NCI-H2196 (cell line): ENCODE measurements around the gene GPR158.

Experiments
- DNase-seq: peaks from one replicate; lab custom pipeline; 2025; ENCODE audit not compliant: unreplicated experiment; lab: John Stamatoyannopoulos, UW

GPR158 gene

GRCh38 chr10:25565570-25565969 is 390.8 kb downstream of the GPR158 start:
- DNase-seq, result no peak

DNA sequence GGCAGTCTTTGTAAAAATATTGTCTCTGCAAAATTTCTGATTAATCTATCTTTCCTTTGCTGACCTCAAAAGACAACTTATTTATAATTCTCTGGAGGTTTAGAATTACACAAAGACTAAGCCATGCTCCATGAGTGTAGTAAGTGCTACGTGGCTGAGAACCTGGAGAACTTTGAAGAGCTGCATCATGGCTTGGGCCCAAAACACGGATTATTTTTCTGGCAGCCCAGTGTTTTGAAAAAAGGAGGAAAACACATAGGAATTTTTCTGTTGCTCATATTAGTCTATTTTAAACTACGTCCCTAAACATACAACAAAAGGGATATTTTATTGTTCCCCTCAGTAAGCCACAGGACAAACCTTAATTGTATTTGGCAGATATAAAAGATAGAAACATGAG is 398.5 kb downstream of the GPR158 start:
- DNase-seq, result no peak

DNA sequence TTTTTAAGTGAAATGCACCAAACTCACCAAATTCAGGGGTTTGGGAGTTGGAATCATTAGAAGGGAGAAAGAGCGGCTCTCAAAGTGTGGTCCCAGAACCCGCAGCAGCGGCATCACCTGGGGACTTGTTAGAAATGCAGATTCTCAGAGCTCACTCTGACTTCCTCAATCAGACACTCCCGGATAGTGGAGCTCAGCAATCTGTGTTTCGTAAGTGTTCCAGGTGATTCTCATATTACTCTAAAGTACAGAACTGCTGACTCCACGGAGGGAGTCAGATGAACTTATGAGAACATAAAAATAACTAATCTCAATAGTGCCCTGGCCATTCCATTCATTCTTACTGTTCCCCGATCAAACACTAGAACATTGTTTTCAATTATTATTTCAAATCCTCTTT is 400.5 kb downstream of the GPR158 start:
- no peak for DNase-seq

GRCh38 chr10:25578061-25578460 is 403.3 kb downstream of the GPR158 start:
- DNase-seq, result no peak

DNA sequence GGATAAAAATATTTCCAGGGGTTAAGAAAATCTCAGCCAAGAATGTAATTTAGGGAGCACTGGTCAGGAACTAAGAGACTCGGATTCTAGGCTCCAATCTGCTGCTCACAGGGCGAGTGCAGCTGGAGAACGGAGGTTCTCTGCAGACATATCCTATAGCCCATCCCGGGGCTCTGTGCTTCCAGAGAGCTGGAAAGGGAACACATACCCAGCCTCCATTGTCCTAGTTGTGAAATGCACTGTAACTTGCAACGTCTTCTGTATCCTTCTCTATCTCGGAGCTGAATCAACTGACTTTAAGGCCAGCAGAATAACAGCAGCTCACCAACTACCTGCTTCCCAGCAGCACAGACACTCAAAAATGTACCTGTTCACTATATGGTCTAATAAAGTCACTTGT is 408.2 kb downstream of the GPR158 start:
- DNase-seq, result no peak

GRCh38 chr10:25600651-25601050 is 425.9 kb downstream of the GPR158 start:
- DNase-seq, result no peak

DNA sequence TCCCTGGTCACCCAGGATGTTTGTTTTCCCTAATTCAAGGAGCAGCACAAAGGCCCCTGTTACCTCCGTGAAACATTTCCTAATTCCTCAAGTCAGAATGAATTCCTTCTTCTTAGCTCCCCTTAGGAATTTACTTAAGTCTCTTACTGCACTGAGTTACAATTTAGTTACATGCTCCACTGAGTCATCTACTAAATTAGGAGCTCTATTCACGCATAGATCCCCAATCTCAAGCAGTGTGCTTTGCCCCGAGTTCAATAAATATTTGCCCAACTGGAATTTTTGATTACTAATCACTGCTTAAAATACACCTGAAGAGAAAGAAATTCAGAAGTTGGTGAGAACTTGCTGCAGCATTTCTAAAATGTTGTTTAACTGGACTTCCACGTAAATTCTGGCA is 429.8 kb downstream of the GPR158 start:
- DNase-seq, result no peak

DNA sequence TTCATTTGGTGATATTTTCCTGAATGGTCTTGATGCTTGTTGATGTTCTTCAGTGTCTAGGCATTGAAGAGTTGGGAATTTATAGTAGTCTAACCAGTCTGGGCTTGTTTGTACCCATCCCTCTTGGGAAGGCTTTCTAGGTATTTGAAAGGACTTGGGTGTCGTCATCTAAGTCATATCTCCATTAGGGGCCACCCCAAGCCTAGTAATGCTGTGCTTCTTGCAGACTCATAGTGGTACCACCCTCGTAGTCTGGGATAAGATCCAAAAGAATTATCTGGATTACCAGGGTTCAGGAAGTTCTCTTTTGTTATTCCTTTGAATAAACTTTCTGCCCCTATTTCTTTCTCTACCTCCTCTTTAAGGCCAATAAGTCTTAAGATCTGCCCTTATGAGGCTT is 439.9 kb downstream of the GPR158 start:
- no peak for DNase-seq

GRCh38 chr10:25615926-25616325 is 441.1 kb downstream of the GPR158 start:
- DNase-seq, result no peak

DNA sequence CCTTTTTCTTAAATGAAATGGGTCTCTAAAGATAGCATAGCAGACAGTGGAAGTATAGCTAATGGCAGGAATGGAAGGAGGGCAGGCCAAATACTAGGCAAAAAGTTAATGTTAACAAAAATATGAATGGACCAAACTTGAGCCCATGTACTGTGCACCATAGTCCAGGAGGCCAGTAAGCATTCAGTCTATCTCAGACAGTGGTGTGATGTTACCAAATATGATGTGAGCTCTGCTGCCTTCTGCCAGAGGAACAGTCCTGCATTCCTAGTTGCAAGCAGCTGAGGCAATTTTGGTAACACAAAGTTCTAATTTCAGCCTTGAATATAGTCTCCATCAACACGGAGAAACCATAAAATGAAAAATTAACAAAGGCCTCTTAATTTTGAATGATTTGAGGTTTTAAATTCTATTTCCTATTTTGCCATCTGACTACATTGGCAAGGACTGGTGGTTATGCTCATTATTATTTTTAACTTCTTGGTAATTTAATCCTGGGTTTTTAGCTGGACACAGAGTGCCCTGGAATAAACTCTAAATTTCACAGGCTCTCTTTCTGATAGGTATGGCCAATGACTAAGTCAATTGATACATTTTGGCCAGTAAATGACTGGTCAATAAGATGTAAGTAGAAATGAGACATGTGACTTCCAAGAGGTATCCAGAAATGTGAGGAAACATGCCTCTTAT is 442.2 kb downstream of the GPR158 start:
- DNase-seq, result no peak

- no peak for DNase-seq
Measured at GRCh38 chr10:25627606-25628005, 452.8 kb downstream of the GPR158 start.

DNA sequence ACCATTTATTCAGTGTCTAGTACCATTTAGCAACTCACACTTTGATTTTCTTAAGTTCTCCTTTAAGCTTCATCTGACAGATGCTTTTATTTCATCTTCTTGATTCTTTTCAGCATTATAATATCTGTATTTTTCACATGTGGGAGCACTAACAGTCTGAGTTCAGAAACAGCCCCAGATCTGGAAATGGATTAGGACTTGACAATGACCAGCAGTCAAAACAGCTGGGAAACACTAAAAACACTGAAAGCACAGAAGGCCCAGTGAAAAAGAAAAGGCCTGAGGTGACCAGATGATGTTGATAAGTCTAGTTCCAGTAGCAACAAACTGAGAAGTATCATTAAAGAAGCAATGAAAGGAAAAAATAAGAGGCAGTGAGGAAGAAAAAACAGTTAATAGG is 454.5 kb downstream of the GPR158 start:
- no peak for DNase-seq

DNA sequence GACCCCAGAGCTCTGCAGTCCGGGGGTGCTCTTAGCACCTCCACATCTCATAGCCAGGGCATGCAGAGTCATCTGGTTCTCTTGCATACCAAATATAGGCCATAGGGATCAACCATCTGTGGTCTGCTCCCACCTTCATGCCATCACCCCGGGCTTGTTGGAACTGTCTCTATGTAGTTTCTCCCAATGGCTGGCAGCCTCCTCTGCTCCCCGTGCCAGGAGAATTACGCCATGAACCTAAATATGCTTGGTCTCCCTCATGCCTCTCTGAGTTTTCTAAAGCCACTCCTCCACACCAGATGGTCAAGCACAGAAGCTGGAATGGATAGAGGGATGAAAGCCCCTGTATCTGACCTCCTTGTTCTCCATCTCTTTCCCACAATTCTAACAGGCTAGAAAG is 456.7 kb downstream of the GPR158 start:
- DNase-seq, result no peak

- DNase-seq, result no peak
Measured at GRCh38 chr10:25632802-25633201, 458.0 kb downstream of the GPR158 start.

- no peak for DNase-seq
Measured at GRCh38 chr10:25633542-25633941, 458.7 kb downstream of the GPR158 start.

DNA sequence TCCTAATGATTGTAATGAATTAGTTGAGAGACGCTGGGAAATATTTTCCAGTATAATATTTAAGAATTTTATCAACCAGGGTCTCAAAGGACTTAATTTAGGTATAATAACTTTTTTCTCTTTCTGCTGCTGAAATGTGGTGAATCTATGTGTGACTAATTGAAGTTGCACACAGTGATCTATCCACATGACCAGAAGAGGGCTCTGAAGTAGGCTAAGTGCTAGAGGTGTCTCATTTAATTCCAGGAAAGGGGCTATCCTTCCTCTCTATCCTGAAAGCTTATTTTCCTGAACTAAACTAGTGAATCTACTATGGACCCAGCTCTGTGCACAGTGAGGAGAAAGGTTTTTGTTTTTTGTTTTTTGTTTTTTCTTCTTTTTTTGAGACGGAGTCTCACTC is 464.8 kb downstream of the GPR158 start:
- DNase-seq, result no peak

- DNase-seq, result no peak
Measured at GRCh38 chr10:25641595-25641994, 466.8 kb downstream of the GPR158 start.

- DNase-seq, result no peak
Measured at GRCh38 chr10:25642721-25643120, 467.9 kb downstream of the GPR158 start.

GRCh38 chr10:25646371-25646770 is 471.6 kb downstream of the GPR158 start:
- no peak for DNase-seq

GRCh38 chr10:25651534-25651933 is 476.7 kb downstream of the GPR158 start:
- no peak for DNase-seq
